Activated gamma-delta T cell treated with Interleukin-2 at 50 U/mL for 16 hours (primary cell): ENCODE measurements around the gene ADRB1.

Experiments used
- DNase-seq: peaks from one replicate; pipeline ENCODE4 v3.0.0-alpha.2; 2020

Gene ADRB1

DNA sequence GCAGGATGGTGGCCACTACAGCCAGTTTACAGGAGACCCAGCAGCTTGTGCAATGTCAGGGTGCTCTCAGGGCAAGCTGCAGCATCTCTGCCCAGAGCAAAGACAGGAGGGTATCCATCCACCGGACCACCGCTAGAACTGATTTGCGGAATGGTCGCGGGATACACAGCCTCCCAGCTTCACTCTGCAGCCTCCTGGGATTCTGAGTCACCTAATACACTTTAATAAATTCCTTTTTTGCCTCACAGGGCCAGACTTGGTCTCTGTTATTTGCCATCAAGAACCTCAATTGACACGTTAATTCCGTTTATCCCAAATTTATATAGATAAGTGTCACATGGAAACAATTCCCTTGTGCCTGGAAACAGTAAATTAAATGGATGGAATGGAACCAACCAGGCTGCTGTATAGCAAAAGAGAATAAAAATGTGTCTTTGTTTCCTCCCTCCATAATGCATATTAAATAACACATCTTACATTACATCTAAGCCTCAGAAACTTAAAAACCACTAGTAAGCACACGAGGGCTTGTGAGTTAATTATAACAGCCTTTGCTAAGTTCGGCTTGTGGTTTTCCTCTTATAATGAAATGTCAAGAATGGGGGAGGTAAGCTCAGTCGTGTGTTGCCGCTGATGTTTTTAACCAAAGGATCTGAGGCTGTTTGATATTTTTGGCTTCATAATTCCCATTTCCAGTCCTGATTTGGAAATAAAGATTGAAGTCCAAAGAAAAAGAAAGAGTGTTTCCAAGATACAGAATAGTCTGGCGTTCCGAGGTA is 52.1 kb downstream of the ADRB1 start:
- DNase-seq = no peak
